Fibroblast of lung (primary cell): ENCODE results near the gene RAPGEF5. TPM values are rescaled to one million over a fixed set of nuclear protein-coding genes. Genes with fewer than 3 reads are reported as not detected.

ENCODE experiments used
- DNase-seq, 2 donors: peaks; one replicate each; pipeline versions ENCODE4 v3.0.0 to v3.0.0-alpha.2; 2010; ENCODE audit warnings: low read depth in 2 of 2
- H2AFZ ChIP-seq: 2 replicates; pipeline ENCODE4 v1.5.1; 2012; ENCODE audit warnings: low read length, control low read depth, inconsistent platforms
- H3K27ac ChIP-seq: 2 replicates; pipeline ENCODE4 v1.5.1; 2011; ENCODE audit warnings: low read length, control low read depth; ENCODE audit not compliant: insufficient read depth
- H3K27me3 ChIP-seq: 2 replicates; pipeline ENCODE4 v1.5.1; 2011; ENCODE audit warnings: mild to moderate bottlenecking, low read length; ENCODE audit not compliant: control insufficient read depth, insufficient read depth
- H3K36me3 ChIP-seq: 2 replicates; pipeline ENCODE4 v1.5.1; 2011; ENCODE audit warnings: low read length; ENCODE audit not compliant: control insufficient read depth, insufficient read depth
- H3K4me1 ChIP-seq: 2 replicates; pipeline ENCODE4 v1.5.1; 2011; ENCODE audit warnings: low read length; ENCODE audit not compliant: control insufficient read depth, insufficient read depth; ENCODE audit errors: extremely low read depth
- H3K4me2 ChIP-seq: 2 replicates; pipeline ENCODE4 v1.5.1; 2011; ENCODE audit warnings: low read length, control low read depth; ENCODE audit not compliant: insufficient read depth; ENCODE audit errors: extremely low read depth
- H3K4me3 ChIP-seq, 4 experiments: fragments of 200-600 bp in 1 of 4; sonication (generic) in 1 of 4; replicated peaks in 1 of 4; 2 replicates each; pipeline ENCODE4 v1.5.1; 2011 to 2016; ENCODE audit warnings: low read length in 4 of 4, low read depth in 3 of 4, mild to moderate bottlenecking in 3 of 4, control low read depth in 2 of 4, inconsistent platforms in 1 of 4, mixed read lengths in 1 of 4; ENCODE audit not compliant: insufficient read depth in 1 of 4; ENCODE audit errors: control extremely low read depth in 1 of 4
- H3K79me2 ChIP-seq: 2 replicates; pipeline ENCODE4 v1.5.1; 2012; ENCODE audit warnings: mild to moderate bottlenecking, low read length, inconsistent platforms; ENCODE audit not compliant: control insufficient read depth, insufficient read depth
- H3K9ac ChIP-seq: 2 replicates; pipeline ENCODE4 v1.5.1; 2011; ENCODE audit warnings: mild to moderate bottlenecking, low read length, control low read depth; ENCODE audit not compliant: insufficient read depth
- H3K9me3 ChIP-seq: 2 replicates; pipeline ENCODE4 v1.5.1; 2012; ENCODE audit warnings: low read depth, low read length; ENCODE audit not compliant: control insufficient read depth, insufficient read depth
- H4K20me1 ChIP-seq: 2 replicates; pipeline ENCODE4 v1.5.1; 2011; ENCODE audit warnings: low read length; ENCODE audit not compliant: control insufficient read depth, insufficient read depth; ENCODE audit errors: extremely low read depth
- CTCF ChIP-seq, 2 donors: IDR thresholded peaks in 1 of 2; conservative IDR thresholded peaks in 1 of 2; 1 replicate in 1 of 2; 2 replicates in 1 of 2; pipeline ENCODE4 v1.5.1; 2011 to 2012; ENCODE audit warnings: low read length in 2 of 2, control low read depth in 1 of 2, inconsistent platforms in 1 of 2, low read depth in 1 of 2, mild to moderate bottlenecking in 1 of 2
- EZH2 ChIP-seq: IDR thresholded peaks from 2 replicates; pipeline ENCODE4 v1.5.1; 2012; ENCODE audit warnings: low read length, control low read depth, mild to moderate bottlenecking; ENCODE audit errors: missing control alignments
- polyA plus RNA-seq, 2 donors: library from polyadenylated mRNA; depleted of rRNA in 1 of 2; stranded (reverse) in 1 of 2; unstranded in 1 of 2; fragments of >200 nt; gene quantifications; 2 replicates each; pipeline ENCODE4 v1.2.1, GENCODE V29; 2011 to 2012; ENCODE audit warnings: missing spikeins in 1 of 2
- total RNA-seq: library from RNA; depleted of rRNA; stranded (reverse); fragments of >200 nt; gene quantifications from 2 replicates; pipeline ENCODE4 v1.2.1, GENCODE V29; 2014

The RAPGEF5 gene
- total and polyA plus RNA-seq, 2 donors (not counting 1 experiment from before 2014, with no cell fraction given): 1.4 to 1.5 TPM

GRCh38 chr7:22230238-22230637 is 126.7 kb downstream of the RAPGEF5 start:
- Histone ChIP-seq H3K4me2 (no peak overlapping the region), H2AFZ (no peak overlapping the region), H3K4me3 (no peak overlapping the region), H3K4me1 (no peaks in the 10 kb centered on the region), H4K20me1 (no peaks in the 10 kb centered on the region), H3K9ac (no peak overlapping the region), H3K36me3 (no peaks in the 10 kb centered on the region), H3K27me3 (no peaks in the 10 kb centered on the region), H3K27ac (no peak overlapping the region), H3K79me2 (no peaks in the 10 kb centered on the region), H3K9me3 (no peaks in the 10 kb centered on the region)
- no peak for DNase-seq
- TF ChIP-seq EZH2 (no peak), CTCF (conservative IDR thresholded peaks at IDR 0.05 in 1 of 2, IDR thresholded peaks at IDR 0.05 in 1 of 2; ENCODE audit: low read depth in 1 of 2, low read length in 2 of 2) (no peak)

GRCh38 chr7:22229148-22229547 is 127.8 kb downstream of the RAPGEF5 start:
- H3K27ac ChIP-seq: no peak overlapping the region
- no peaks in the 10 kb centered on the region for H3K36me3 ChIP-seq
- no peaks in the 10 kb centered on the region for H4K20me1 ChIP-seq
- TF ChIP-seq CTCF (conservative IDR thresholded peaks at IDR 0.05 in 1 of 2, IDR thresholded peaks at IDR 0.05 in 1 of 2; ENCODE audit: low read depth in 1 of 2, low read length in 2 of 2) (no peak), EZH2 (no peak)
- no peaks in the 10 kb centered on the region for H3K27me3 ChIP-seq
- no peak overlapping the region for H3K9ac ChIP-seq
- H3K4me1 ChIP-seq: no peaks in the 10 kb centered on the region
- H3K9me3 ChIP-seq: no peaks in the 10 kb centered on the region
- H3K4me3 ChIP-seq: no peak overlapping the region
- no peak overlapping the region for H2AFZ ChIP-seq
- H3K4me2 ChIP-seq: no peak overlapping the region
- no peaks in the 10 kb centered on the region for H3K79me2 ChIP-seq
- no peak for DNase-seq

DNA sequence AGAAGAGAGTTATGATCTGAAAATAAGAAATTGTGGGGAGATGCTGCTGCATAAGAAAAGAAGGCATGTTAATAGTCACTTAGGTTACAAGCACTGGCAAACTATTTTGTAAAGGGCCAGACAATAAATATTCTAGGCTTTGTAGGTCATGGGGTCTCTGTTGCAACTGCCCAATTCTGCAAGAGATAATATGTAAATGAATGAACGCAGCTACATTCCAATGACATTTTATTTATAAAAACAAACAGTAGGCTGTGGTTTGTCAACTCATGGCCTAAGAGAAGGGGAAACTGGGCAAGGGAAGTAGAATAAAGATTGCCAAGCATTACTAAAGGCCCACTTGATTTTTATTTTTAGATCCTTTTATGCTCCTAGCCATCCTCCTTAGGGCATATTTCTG is 133.1 kb downstream of the RAPGEF5 start:
- H4K20me1 ChIP-seq: no peaks in the 10 kb centered on the region
- no peaks in the 10 kb centered on the region for H3K36me3 ChIP-seq
- no peak overlapping the region for H3K9ac ChIP-seq
- TF ChIP-seq CTCF (conservative IDR thresholded peaks at IDR 0.05 in 1 of 2, IDR thresholded peaks at IDR 0.05 in 1 of 2; ENCODE audit: low read depth in 1 of 2, low read length in 2 of 2) (no peak), EZH2 (no peak)
- no peaks in the 10 kb centered on the region for H3K79me2 ChIP-seq
- DNase-seq: peak; percentile 7 to 25
- H2AFZ ChIP-seq: no peak overlapping the region
- H3K4me3 ChIP-seq: no peak overlapping the region
- no peaks in the 10 kb centered on the region for H3K9me3 ChIP-seq
- no peak overlapping the region for H3K4me2 ChIP-seq
- H3K27ac ChIP-seq: no peak overlapping the region
- no peaks in the 10 kb centered on the region for H3K27me3 ChIP-seq
- H3K4me1 ChIP-seq: no peaks in the 10 kb centered on the region
